ENCODE results near the gene RSRC1.
"Not testable (repeated sequence)": the region's sequence is repeated elsewhere in the genome, so short reads cannot be mapped to it uniquely, and the experiment has no call there.

RSRC1 gene

GRCh38 chr3:158279609-158280008 is 169.7 kb downstream of the RSRC1 start:
- Histone ChIP-seq H3K4me3 (no peak overlapping the region), H3K27ac (no peak overlapping the region)

GRCh38 chr3:158295771-158296170 is 185.9 kb downstream of the RSRC1 start:
- Histone ChIP-seq H3K4me3 (no peak overlapping the region), H3K27ac (no peak overlapping the region)

- Histone ChIP-seq H3K4me3 (no peak overlapping the region), H3K27ac (no peak overlapping the region)
Measured at GRCh38 chr3:158297940-158298339, 188.1 kb downstream of the RSRC1 start.

- H3K4me3 ChIP-seq = no peak overlapping the region
- no peak overlapping the region for H3K27ac ChIP-seq
Measured at GRCh38 chr3:158308236-158308928, 198.5 kb downstream of the RSRC1 start.

- no peak overlapping the region for H3K27ac ChIP-seq
- no peak overlapping the region for H3K4me3 ChIP-seq
Measured at GRCh38 chr3:158312560-158313141, 202.8 kb downstream of the RSRC1 start.

- H3K4me3 ChIP-seq = no peak overlapping the region
- no peak overlapping the region for H3K27ac ChIP-seq
Measured at GRCh38 chr3:158313338-158313927, 203.5 kb downstream of the RSRC1 start.

GRCh38 chr3:158314426-158315357 is 204.8 kb downstream of the RSRC1 start:
- Histone ChIP-seq H3K27ac (no peak overlapping the region), H3K4me3 (no peak overlapping the region)

- Histone ChIP-seq H3K27ac (peak overlapping the region in 1 of 21 experiments; percentile 44), H3K4me3 (peak overlapping the region in 2 of 7 experiments; percentile 20 to 31)
Measured at GRCh38 chr3:158329696-158330441, 220.0 kb downstream of the RSRC1 start.

GRCh38 chr3:158330870-158331269 is 221.0 kb downstream of the RSRC1 start:
- Histone ChIP-seq H3K27ac (no peak overlapping the region), H3K4me3 (no peak overlapping the region)

GRCh38 chr3:158333736-158334135 is 223.8 kb downstream of the RSRC1 start:
- Histone ChIP-seq H3K4me3 (no peak overlapping the region), H3K27ac (peak overlapping the region in 1 of 21 experiments; percentile 5)

- Histone ChIP-seq H3K4me3 (no peak overlapping the region), H3K27ac (no peak overlapping the region)
Measured at GRCh38 chr3:158337110-158337509, 227.2 kb downstream of the RSRC1 start.

GRCh38 chr3:158339638-158340037 is 229.7 kb downstream of the RSRC1 start:
- Histone ChIP-seq H3K27ac (no peak overlapping the region), H3K4me3 (no peak overlapping the region)

- H3K27ac ChIP-seq, H3K4me3 ChIP-seq: not testable (repeated sequence)
Measured at GRCh38 chr3:158340951-158341350, 231.1 kb downstream of the RSRC1 start.

- Histone ChIP-seq H3K27ac (no peak overlapping the region), H3K4me3 (no peak overlapping the region)
Measured at GRCh38 chr3:158347966-158348365, 238.1 kb downstream of the RSRC1 start.

- H3K27ac ChIP-seq = no peak overlapping the region
- no peak overlapping the region for H3K4me3 ChIP-seq
Measured at GRCh38 chr3:158350971-158351370, 241.1 kb downstream of the RSRC1 start.

GRCh38 chr3:158352551-158352950 is 242.7 kb downstream of the RSRC1 start:
- Histone ChIP-seq H3K4me3 (no peak overlapping the region), H3K27ac (no peak overlapping the region)

- H3K4me3 ChIP-seq = no peak overlapping the region
- no peak overlapping the region for H3K27ac ChIP-seq
Measured at GRCh38 chr3:158354713-158355112, 244.8 kb downstream of the RSRC1 start.

GRCh38 chr3:158355623-158356588 is 246.0 kb downstream of the RSRC1 start:
- Histone ChIP-seq H3K4me3 (no peak overlapping the region), H3K27ac (no peak overlapping the region)

Data from skin epidermis (tissue), 12 donors.